Activated naive CD4-positive, alpha-beta T cell (primary cell): ENCODE measurements around the gene IGSF5.
"Not testable (repeated sequence)": the region's sequence is repeated elsewhere in the genome, so short reads cannot be mapped to it uniquely, and the experiment has no call there.

Experiments used
- DNase-seq, 4 experiments: peaks; one replicate each; lab custom pipeline; 2025; lab: John Stamatoyannopoulos, UW

Gene IGSF5

DNA sequence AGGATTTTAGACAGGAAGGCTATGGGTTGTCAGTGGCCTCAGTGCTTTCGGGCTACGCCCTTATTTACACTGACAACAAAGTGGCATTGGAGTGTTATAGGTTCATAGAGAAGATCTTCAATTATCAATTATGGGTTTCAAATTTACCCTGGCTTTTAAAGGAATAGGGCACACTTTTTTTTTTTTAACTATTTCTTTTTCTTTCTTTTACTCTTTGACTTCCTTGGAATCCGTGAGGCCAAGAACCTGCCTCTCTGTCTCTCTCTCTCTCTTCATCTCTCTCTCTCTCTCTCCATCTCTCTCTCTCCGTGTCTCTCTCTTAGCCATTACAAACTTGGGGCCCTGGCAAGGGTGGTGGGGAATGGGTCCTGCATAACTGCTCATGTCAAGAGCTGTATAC is at the start of gene IGSF5:
Gene IGSF5 (plus strand): TSS at position 301 of the 400 bp plus-strand sequence. CDS start 327 bp downstream, outside the sequence.
- not testable (repeated sequence) for DNase-seq

DNA sequence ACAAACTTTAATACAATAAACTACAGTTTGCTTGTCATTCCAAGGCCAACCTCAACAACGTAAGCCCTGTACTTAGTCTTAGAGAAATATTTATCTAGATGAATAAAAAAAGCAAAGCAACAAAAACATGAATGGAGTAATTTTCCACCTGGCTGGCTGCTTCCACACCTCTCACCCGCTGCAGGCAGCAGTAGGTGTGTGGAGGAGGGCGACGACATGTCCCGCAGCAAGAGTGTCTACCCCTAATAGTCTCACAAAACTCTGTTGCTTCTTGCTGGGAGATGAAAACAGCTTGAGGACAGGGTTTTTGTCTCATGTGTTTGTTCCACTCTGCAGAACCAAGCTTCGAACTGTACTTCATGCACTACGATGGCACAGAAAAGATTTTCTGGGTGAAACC is 48.8 kb upstream of the IGSF5 start:
- no peak for DNase-seq

DNA sequence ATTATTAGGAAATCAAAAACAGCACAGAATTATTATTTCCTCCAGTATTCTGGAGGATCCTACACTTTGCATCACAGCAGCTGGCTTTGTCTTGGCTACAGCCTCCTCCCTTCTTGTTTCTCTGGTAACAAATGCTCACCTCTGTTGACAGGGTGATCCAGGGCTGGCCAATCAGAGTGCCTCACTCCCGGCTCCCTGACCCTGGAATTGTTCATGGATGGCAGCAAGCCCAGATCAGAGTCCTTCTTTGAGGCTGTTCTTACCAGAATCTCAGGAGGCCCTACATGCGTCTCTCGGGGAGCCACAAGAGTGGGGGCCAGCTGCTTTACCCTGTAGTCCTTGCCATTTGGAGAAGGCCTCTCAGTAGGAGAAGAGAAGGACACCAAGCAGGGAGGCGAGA is 48.4 kb upstream of the IGSF5 start:
- no peak for DNase-seq

DNA sequence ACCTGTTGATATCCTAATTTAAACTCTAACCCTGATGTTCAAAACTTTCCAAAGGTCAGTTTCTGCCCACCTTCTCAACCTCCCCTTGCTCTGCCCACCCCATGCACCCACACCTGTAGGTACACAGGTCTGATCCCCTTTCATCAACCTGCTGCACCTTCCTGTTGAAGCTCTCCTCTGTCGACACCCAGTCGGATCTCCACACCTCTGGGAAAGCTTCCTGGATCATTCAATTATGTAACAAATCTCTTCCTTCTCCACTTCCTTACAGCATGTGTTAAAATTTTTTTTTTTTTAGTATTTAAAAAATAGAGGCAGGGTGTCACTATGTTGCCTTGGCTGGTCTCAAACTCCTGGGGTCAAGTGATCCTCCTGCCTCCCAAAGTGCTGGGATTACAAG is 44.7 kb upstream of the IGSF5 start:
- no peak for DNase-seq

DNA sequence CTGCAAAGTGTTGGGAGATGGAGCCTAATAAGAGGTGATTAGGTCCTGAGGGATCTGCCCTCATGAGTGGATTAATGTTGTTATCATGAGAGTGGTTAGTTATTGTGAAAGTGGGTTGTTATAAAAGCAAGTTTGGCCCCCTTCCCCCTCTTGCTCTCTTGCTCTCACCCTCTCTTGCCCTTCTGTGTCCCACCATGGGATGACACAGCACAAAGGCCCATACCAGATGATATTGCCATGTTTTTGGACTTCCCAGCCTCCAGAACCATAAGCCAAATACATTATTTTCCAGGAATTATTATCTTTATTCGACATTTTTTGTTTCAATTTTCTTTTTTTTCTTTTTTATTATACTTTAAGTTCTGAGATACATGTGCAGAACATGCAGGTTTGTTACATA is 41.4 kb upstream of the IGSF5 start:
- no peak for DNase-seq

DNA sequence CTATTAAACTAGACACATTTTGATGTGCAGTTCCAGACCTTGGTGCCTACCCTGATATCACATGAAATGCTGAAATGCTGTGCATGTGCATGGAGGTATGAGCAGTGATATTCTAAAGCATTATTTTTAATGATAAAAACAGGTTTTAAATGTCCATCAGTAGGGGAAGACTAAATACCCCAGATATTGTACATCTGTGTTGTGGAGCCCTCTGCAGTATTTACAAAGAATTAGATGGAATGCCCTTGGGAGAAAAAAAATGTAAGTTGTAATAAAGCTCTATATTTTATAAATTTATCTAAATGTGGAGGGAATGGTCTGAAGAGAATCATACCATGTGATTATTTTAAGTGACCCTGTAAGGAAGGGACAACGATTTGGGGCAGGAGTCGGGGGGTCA is 39.1 kb upstream of the IGSF5 start:
- no peak for DNase-seq

DNA sequence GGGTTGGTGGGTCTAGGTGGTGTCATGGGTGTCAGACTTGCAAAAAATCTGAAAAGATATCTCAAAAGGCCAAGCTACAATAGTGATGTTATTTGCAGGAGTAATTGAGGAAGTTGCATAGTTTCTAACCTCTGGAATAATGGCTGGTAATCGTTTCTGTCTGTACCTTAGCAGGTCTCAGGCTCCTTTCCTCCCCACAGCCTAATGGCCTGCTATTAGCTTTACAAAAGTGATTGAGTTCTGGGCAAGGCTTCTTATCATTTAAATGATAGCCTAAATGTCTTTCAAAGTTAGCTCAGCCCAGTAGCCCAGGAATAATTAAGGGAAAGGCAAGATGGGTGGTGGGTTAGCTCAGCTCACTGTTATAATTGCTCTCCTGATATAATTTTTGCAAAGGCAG is 37.7 kb upstream of the IGSF5 start:
- no peak for DNase-seq

DNA sequence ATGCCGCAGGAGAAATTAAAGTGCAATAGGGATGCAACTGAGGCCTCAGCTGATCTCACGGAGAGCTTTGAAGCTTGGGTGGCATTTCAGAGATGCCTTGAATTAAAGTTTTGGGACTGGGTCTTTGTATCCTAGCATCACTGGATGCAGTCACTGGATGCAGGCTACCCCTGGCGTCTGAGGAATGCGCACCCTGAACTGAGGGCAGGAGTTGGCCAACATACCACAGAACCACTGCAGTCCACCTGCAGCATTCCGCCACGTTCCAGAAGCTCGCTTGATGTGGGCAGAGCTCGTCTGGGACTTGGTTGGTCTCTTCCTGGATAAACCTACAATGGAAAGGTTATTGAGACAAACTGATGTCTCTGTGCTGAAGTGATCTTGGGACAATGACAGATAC is 34.1 kb upstream of the IGSF5 start:
- DNase-seq: no peak

DNA sequence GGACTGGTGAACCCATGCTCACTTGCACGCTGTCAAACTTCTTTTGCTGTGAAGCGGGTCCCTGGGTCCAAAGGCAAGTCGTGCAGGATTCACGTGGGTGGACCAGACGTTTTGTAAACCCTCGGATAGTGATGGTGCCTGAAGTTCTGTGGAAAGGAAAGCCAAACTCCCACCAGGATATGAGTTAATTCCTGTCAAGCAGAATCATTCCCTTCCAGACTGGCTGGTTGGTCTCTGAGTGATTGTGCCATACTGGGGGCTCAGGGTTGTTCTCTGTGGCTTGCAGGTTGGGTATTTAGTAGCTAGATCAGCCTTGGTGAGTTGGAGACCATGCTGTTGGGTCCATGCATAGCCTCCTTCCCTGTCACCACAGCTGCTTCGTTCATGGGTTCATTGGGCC is 32.7 kb upstream of the IGSF5 start:
- no peak for DNase-seq

DNA sequence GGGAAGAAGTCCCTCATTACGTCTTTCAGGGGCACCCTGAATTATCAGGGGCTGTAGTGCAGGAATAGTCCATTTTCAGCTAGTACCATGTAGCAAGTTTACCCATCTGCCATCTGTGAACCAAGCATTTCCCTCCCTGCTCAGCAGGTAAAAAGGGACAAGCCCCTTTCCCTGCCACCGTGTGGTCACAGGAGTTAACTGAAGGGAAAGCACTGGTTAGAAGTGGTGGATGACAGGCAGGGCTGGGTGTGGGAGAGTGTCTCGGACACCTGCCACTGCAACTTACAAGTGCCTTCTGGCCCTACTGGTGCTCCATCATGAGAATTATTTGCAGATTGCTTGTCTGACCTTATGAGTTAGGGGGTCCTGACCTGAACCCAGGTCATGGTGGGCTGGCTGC is 32.0 kb upstream of the IGSF5 start:
- DNase-seq: no peak

DNA sequence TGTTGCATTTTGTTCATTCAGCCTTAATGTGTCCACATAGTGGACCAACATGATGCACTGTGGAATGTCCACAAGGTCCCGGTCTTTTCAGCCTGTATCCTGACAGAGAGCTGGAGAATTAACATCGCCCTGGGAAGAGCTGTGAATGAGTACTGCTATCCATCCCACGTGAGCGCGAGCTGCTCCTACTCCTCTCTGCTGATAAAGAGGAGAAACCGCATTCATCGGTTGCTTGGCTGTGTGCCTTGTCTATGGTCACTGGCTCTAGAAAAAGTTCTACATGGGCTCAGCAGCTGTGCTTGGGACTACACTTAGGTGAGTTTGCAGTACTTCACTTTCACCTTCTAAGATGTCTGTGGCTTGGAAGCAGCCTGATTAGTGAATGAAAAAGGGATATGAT is 31.1 kb upstream of the IGSF5 start:
- no peak for DNase-seq

DNA sequence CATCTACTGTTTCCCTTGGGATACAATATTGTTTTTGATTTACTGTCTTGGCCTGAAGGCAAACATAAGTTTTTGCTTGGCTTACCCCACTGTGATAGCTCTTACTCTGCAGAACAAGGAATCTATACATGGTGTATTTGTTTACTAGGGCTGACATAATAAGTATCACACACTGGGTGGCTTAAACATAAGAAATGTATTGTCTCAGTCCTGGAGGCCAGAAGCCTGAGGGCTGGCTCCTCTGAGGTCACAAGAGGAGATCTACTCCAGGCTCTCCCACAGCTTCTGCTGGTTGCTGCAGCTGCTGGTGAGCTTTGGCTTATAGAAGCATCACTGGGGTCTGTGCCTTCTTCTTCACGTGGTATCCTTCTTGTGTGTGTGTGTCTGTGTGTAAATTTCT is 30.7 kb upstream of the IGSF5 start:
- no peak for DNase-seq

DNA sequence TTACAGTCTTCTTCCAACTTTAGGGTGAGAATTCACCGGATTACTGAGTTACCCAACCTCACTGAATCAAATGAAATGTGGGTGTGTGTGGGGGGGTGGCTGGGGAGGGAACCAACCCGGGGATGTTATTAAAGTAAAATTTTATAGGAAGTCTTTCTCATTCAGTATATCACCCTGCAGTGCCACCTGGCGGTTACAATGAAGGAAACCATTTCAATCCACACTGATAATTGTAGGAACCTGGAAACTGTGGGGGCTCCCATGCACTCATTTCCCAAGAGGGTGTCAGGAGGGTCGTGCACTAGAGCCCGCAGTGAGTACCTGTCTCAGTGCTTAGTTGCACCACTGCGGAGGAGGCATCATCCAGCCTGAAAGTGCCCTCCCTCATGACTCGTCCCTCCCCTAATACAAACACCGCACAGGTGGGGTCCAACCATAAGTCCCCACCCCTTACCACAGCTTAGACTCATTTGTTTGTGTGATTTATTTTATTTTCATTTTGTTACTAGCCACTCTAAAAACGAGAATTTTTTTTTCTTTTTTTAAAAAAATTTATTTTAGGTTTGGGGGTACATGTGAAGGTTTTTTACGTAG is 29.1 kb upstream of the IGSF5 start:
- no peak for DNase-seq

DNA sequence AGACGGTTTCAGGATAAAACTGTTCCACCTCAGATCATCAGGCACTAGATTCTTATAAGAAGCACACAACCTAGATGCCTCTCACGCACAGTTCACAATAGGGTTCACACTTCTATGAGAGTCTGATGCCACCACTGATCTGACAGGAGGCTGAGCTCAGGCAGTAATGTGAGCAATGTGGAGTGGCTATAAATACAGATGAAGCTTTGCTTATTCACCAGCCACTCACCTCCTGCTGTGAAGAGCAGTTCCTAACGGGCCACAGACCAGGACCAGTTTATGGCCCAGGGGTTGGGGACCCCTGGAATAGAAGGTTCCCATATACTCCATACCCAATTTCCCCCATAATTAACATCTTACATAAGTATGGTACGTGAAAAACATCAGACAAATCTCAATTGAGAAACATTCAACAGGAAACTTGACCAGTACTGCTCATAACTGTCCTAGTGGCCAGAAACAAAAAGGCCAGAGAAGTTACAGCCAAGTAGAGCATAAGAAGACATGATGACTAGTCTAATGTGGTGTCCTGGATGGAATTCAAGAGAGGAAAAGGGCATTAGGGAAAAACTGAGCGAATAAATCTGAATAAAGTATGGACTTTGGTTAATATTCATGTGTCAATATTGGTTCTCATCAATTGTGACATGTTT is 24.7 kb upstream of the IGSF5 start:
- no peak for DNase-seq

DNA sequence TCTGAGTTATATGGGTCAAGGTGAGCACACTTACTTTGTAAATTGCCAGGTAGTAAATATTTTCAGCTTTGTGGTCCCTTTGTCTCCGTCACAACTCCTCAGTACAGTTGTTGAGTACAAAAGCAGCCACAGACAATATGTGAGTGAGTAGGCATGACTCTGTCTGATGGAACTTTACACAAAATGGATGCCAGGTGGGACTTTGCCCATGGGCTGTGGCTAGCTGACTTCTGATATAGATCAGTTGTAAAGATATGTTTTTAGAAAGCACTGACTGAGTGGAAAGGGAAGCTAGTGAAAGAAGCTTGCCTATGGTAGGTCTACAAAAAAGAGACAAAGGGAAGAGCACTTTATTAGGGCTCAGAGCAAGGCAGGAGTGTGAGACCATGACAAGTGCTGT is 23.1 kb upstream of the IGSF5 start:
- DNase-seq: no peak

DNA sequence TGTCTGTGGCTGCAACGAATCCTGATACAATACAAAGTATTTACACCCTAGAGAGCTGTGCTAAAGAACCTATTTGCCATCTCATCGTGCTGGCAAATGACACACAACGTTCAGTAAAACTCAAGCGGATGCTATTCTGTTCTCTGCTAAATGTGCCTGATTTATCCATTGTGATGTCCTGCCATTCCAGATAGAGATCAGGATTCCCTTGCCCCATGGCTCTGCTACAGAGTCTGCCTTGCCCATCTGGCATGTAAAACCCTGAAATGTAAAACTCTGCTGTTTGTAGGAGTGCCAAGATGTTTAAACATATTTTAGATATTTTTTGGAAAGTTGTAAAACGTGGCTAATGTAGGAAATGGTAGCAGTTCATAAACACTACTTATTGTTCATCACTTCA is 20.0 kb upstream of the IGSF5 start:
- no peak for DNase-seq

DNA sequence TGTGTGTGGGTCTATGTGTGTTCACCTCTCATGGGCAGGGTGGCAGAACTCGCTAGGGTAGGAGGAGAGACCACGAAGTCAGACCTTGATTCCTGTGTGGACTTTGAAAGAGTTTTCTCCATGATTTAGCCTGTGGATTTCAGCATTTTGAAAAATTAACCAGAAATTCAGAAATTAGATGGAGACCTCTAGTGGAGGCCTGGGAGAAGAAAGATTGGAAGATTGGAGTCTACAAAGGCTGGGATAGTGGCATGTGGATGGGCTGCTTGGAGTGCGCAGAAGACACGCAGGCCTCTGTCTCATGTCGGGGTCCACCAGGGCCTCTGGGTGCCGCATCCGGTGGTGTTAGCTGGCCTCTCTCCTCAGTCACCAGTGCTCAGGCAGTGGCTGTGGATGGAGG is 18.9 kb upstream of the IGSF5 start:
- DNase-seq: no peak

DNA sequence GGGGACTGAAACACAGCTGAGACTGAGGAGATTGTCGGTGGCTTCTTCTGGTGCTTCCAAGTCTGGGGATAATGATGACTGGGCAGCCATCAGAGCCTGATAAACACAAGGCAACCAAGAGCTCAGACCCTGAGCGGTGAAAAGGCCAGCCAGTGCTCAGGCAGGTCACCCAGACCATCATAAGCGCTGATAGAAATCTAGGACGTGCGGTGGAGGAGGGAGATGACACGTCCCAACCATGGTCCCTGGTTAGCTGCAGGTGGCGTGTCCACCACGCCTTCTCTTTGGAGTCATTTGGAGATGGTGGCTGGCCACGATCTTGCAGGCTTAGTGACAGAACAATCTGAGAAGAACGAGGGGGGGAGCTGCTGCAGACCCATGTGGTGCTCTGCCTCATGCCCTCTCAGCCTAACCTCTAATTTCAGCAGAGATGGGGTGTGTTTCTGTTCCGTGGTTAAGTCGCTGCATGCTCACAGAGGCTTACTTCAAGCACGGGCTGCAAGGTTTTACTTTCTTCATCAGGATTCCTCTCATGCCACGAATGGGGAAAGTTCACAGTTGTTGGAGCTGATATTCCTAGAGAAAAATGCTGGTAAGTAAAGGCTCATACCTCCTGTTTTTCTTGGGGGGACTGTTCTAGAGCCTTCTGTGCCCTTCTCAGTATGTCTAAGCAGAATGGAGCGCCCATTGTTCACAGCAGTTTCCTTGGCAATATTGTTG is 17.4 kb upstream of the IGSF5 start:
- DNase-seq: no peak

DNA sequence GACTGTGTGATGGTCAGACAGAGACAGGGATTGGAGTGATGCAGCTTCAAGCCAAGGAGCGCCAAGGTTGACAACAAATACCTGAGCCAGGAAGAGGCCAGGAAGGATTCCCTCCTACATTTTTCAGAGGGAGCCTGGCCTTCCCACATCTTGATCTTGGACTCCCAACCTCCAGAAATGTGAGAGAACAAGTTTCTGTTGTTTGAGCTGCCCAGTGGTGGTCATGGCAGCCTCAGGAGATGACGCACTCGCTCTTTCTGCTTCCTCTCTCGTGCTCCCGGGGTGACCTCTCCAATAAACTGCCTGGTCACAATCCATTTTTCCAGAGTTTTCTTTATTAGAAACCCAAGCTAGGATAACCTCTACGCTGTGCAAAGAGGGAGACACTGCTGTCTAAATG is 16.6 kb upstream of the IGSF5 start:
- no peak for DNase-seq

DNA sequence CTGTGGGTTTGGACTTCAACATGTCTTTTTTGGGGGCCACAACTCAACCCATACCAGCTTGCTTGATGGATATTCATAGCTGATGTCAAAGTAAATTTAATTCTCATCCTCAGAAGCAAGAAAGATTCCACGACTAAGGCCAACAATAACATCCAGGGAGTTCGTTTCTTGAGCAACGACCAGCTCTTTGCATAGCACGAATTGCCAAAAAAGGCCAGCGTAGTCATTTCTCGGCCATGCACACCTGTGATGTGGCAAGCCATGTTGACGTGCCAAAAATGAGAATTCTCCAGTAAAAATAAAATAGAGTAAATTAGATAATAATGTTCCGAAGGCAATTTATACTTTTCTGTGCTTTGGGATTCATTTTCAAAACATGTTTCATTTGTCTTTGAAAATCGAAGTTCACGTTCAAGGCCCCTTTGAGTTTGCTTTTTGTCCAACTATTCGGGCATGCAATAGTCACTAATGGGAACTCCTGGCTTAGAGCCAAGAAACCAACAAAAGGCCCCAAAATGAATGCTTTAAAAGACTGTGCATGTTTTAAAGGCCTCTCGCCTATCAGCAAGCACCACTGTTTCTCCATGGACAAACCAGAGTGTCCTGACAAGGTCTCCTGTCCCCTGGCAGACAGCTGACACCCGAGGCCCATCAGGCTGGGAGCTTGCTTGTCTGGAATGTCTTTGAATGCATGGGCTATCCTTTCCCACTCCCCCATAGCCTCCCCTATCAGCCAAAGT is 14.4 kb upstream of the IGSF5 start:
- no peak for DNase-seq

DNA sequence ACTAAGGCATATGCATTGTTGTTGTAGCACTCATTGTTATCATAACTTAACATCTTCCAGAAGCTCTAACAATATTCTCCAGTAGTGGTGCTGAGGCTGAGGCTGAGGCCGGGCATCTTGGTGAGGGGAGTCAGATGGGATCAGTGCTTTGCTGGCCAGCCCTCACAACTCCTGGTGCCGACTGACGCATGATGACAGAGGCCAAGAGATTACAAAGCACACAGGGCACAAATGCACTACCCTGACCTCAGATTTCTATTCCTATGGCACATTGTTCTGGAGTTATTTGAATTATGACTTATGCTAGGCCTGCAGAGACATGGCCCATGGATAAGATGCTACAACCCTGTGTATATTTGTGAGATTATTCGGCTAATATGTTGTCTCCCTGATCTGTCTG is 8.3 kb upstream of the IGSF5 start:
- no peak for DNase-seq

DNA sequence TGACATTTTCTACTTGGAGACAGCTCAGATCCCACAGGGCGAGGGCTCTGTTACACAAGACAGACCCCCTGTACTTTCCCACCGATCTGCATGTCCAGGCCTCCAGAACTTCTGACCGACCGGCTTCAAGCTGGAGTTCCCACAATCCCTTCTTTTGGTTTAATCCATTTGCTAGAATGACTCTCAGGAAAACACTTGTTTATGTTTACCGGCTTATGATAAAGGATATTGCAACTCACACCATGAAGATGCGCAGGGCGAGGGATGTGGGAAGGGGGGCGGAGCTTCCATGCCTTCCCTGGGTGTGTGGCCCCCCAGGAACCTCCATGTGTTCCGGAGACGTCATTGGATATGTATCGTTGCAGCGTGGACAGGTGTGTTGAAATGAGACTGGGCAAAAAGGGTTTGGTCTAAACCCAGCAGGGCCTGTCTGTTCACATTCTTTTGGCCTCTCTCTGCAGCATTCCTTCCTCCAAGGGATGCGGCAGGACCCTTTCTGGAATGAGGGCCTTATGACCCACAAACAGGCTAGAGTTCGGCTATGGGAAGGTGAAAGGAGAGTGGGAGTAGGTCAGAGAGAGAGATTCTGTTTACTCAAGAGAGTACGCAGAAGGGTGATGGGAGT is 7.5 kb upstream of the IGSF5 start:
- DNase-seq: no peak

DNA sequence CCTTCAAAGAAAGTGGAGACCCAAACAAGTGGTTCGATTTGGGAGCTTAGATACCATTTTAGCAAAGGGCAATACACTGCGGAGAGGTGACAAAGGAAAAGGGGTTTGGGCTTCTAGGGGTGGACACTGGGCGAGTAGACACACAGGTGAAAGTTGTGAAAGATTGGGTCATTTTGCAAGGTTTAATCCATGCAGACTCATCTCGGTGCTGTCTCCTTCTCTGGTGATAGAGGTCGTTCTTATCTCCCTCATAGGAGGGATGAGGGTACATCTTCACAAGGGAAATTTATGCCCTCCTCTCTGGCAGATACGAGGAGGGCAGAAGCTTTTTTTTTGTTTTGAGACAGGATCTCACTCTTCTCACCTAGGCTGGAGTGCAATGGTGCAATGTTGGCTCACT is 6.4 kb upstream of the IGSF5 start:
- no peak for DNase-seq
